Keratinocyte (primary cell): ENCODE data around the gene WDSUB1. TPM values are rescaled to one million over a fixed set of nuclear protein-coding genes. Genes with fewer than 3 reads are reported as not detected.

Source experiments
- DNase-seq: peaks from one replicate; pipeline ENCODE4 v3.0.0-alpha.2; 2011; ENCODE audit warnings: low read depth, missing footprints, low spot score
- FAIRE-seq: peaks from 2 replicates; lab custom pipeline; 2011; peaks lifted over from hg19 to GRCh38; lab: Jason Lieb, UNC
- H2AFZ ChIP-seq: 2 replicates; pipeline ENCODE4 v1.6.0; 2012; ENCODE audit warnings: low read length, control low read depth, inconsistent platforms; ENCODE audit not compliant: control insufficient read depth
- H3K27ac ChIP-seq: 2 replicates; pipeline ENCODE4 v1.5.1; 2011; ENCODE audit warnings: low read length; ENCODE audit not compliant: control insufficient read depth, insufficient read depth
- H3K27me3 ChIP-seq: 3 replicates; pipeline ENCODE4 v1.6.0; 2011; ENCODE audit warnings: low read length; ENCODE audit not compliant: control insufficient read depth, insufficient read depth; ENCODE audit errors: extremely low read depth
- H3K36me3 ChIP-seq, 2 experiments: 2 replicates in 1 of 2; 3 replicates in 1 of 2; pipeline ENCODE4 v1.5.1; 2011; ENCODE audit warnings: low read length in 2 of 2, mild to moderate bottlenecking in 1 of 2; ENCODE audit not compliant: control insufficient read depth in 2 of 2, insufficient read depth in 2 of 2; ENCODE audit errors: extremely low read depth in 1 of 2
- H3K4me1 ChIP-seq: 3 replicates; pipeline ENCODE4 v1.5.1; 2011; ENCODE audit warnings: low read length; ENCODE audit not compliant: control insufficient read depth, insufficient read depth; ENCODE audit errors: extremely low read depth
- H3K4me2 ChIP-seq: 3 replicates; pipeline ENCODE4 v1.6.0; 2011; ENCODE audit warnings: low read depth, low read length; ENCODE audit not compliant: control insufficient read depth, insufficient read depth; ENCODE audit errors: extremely low read depth
- H3K4me3 ChIP-seq, 3 experiments: fragments of 200-600 bp in 1 of 3; sonication (generic) in 1 of 3; 2 replicates in 2 of 3; 3 replicates in 1 of 3; pipeline ENCODE4 v1.5.1; 2011 to 2016; ENCODE audit warnings: low read length in 3 of 3, mild to moderate bottlenecking in 3 of 3, control low read depth in 2 of 3, inconsistent platforms in 1 of 3, low read depth in 1 of 3, mixed read lengths in 1 of 3, mixed run types in 1 of 3, moderate library complexity in 1 of 3; ENCODE audit not compliant: control insufficient read depth in 2 of 3, insufficient read depth in 2 of 3; ENCODE audit errors: extremely low read depth in 1 of 3
- H3K79me2 ChIP-seq: 2 replicates; pipeline ENCODE4 v1.6.0; 2012; ENCODE audit warnings: low read length; ENCODE audit not compliant: control insufficient read depth, insufficient read depth
- H3K9ac ChIP-seq: 3 replicates; pipeline ENCODE4 v1.6.0; 2011; ENCODE audit warnings: low read length; ENCODE audit not compliant: control insufficient read depth, insufficient read depth; ENCODE audit errors: extremely low read depth
- H3K9me1 ChIP-seq: 3 replicates; pipeline ENCODE4 v1.6.0; 2011; ENCODE audit warnings: low read length; ENCODE audit not compliant: control insufficient read depth, insufficient read depth; ENCODE audit errors: extremely low read depth
- H3K9me3 ChIP-seq: 2 replicates; pipeline ENCODE4 v1.5.1; 2012; ENCODE audit warnings: low read depth, low read length; ENCODE audit not compliant: control insufficient read depth
- H4K20me1 ChIP-seq: 3 replicates; pipeline ENCODE4 v1.6.0; 2011; ENCODE audit warnings: low read length; ENCODE audit not compliant: control insufficient read depth, insufficient read depth; ENCODE audit errors: extremely low read depth
- EZH2 ChIP-seq: IDR thresholded peaks from one replicate; pipeline ENCODE4 v1.6.1; 2012; ENCODE audit warnings: inconsistent platforms, mild to moderate bottlenecking, low read length, moderate library complexity
- dilution Hi-C: fragments of 300-500 bp; cut with MboI; formaldehyde crosslinking; loops from one replicate; pipeline ENCODE4 v1.7.0; 2020; ENCODE audit warnings: low sequenced_read_pairs; ENCODE audit not compliant: extremely low pct_ligation_motif_present
- polyA plus RNA-seq, 5 experiments: library from polyadenylated mRNA; depleted of rRNA in 3 of 5; stranded (reverse) in 3 of 5; stranded (forward) in 1 of 5; unstranded in 1 of 5; fragments of >200 nt; gene quantifications; 1 replicate in 1 of 5; 2 replicates in 3 of 5; 3 replicates in 1 of 5; pipeline versions ENCODE4 v1.2.1 to v1.2.3, GENCODE V29; 2011 to 2012; ENCODE audit warnings: missing spikeins in 2 of 5, low read depth in 1 of 5, low replicate concordance in 1 of 5
- TF ChIP-seq, protein P1 (sequence below), 3 experiments: IDR thresholded peaks in 1 of 3; conservative IDR thresholded peaks in 1 of 3; optimal IDR thresholded peaks in 1 of 3; 2 replicates in 2 of 3; 3 replicates in 1 of 3; pipeline versions ENCODE3 to v1.5.1; 2011; ENCODE audit warnings: low read length in 3 of 3, mild to moderate bottlenecking in 3 of 3, moderate library complexity in 2 of 3, control low read depth in 1 of 3, inconsistent platforms in 1 of 3; ENCODE audit not compliant: insufficient read depth in 2 of 3; ENCODE audit errors: extremely low read depth in 1 of 3

WDSUB1 gene
- polyA plus RNA-seq, 1 donor (not counting 4 experiments of a cell fraction or from before 2014, with no cell fraction given) = 4.0 TPM

DNA sequence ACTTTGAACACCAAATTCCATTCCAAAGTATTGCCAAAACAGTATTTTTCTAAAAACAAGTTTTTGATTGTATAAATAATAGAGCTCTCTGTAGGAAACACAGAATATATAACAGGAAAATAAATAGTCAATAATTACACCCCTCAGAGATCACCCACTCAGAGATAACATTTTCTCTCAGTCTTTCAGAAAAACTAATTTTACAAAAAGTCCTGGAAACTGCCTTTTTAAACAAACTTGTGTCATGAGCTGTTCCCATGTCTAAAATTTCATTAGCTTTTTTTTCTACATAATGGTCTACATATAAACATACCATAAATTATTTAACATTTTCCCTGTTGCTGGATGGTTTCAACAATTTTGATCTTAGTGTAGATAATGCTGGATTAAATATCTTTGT lies 1.2 kb upstream of the WDSUB1 start:
- H4K20me1 ChIP-seq = no peaks in the 10 kb centered on the region
- no peak for TF ChIP-seq EZH2
- TF ChIP-seq, protein P1, sequence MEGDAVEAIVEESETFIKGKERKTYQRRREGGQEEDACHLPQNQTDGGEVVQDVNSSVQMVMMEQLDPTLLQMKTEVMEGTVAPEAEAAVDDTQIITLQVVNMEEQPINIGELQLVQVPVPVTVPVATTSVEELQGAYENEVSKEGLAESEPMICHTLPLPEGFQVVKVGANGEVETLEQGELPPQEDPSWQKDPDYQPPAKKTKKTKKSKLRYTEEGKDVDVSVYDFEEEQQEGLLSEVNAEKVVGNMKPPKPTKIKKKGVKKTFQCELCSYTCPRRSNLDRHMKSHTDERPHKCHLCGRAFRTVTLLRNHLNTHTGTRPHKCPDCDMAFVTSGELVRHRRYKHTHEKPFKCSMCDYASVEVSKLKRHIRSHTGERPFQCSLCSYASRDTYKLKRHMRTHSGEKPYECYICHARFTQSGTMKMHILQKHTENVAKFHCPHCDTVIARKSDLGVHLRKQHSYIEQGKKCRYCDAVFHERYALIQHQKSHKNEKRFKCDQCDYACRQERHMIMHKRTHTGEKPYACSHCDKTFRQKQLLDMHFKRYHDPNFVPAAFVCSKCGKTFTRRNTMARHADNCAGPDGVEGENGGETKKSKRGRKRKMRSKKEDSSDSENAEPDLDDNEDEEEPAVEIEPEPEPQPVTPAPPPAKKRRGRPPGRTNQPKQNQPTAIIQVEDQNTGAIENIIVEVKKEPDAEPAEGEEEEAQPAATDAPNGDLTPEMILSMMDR (optimal IDR thresholded peaks at IDR 0.05 in 1 of 3, IDR thresholded peaks at IDR 0.05 in 1 of 3, conservative IDR thresholded peaks at IDR 0.05 in 1 of 3; ENCODE audit: extremely low read depth in 1 of 3, insufficient read depth in 2 of 3, low read length in 3 of 3) = no peak
- H3K4me2 ChIP-seq = no peak overlapping the region
- H3K4me3 ChIP-seq = no peak overlapping the region
- no peak overlapping the region for H3K27ac ChIP-seq
- DNase-seq (no peak), FAIRE-seq (no peak)
- H2AFZ ChIP-seq = no peak overlapping the region
- no peaks in the 10 kb centered on the region for H3K9me3 ChIP-seq
- H3K9ac ChIP-seq = no peak overlapping the region
- H3K9me1 ChIP-seq = no peaks in the 10 kb centered on the region
- H3K79me2 ChIP-seq = no peaks in the 10 kb centered on the region
- H3K36me3 ChIP-seq = peaks cover 0 to 1% of the 10 kb centered on the region in 2 experiments
- dilution Hi-C loops = no loop called here
- peaks cover 18% of the 10 kb centered on the region for H3K4me1 ChIP-seq
- H3K27me3 ChIP-seq = no peaks in the 10 kb centered on the region

DNA sequence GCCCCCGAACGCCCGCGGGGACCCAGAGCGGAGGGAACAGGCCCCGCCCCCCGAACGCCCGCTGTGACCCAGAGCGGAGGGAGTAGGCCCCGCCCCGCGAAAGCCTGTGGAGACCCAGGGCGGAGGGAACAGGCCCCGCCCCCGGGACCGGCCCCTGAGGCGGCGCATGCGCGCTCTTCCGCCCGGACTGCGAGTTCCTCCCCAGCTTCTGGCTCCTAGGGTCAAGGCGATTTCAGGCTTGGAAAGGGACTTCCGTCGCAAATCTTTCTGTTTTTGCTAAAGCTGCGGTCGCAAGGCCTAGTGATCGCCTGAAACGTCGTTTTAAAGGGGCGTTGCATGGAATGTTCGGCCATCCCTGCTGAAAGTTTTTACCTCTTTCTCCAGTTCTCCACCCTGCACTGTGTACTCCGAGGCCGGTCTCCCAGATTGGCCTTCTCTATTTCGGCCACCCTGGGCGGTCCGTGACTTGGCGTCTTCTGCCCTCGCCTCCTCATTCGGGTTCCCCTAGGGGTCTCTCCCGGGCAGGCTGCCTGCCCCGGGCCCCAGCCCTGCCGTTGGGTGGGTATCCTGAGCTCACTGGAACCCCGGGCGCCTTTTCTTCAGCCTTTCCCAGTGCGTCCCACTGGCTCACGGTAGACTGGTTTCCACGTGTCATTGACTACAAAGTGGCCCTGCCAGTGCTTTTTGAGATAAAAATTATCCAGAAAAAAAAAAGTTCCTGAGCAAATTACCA lies 372 bp upstream of the WDSUB1 start:
- H4K20me1 ChIP-seq = no peaks in the 10 kb centered on the region
- peak overlapping the region; percentile 88 for H3K9ac ChIP-seq
- peak overlapping the region; percentile 96 for H3K4me2 ChIP-seq
- no peaks in the 10 kb centered on the region for H3K9me1 ChIP-seq
- peak overlapping the region; percentile 86 for H3K27ac ChIP-seq
- H3K9me3 ChIP-seq = no peaks in the 10 kb centered on the region
- H3K79me2 ChIP-seq = no peaks in the 10 kb centered on the region
- no peaks in the 10 kb centered on the region for H3K27me3 ChIP-seq
- H3K4me1 ChIP-seq = peaks cover 18% of the 10 kb centered on the region
- peak overlapping the region; percentile 72 to 83 (median 76) for H3K4me3 ChIP-seq
- H2AFZ ChIP-seq = peak overlapping the region; percentile 98
- dilution Hi-C loops = no loop called here
- no peak for TF ChIP-seq EZH2
- TF ChIP-seq, protein P1 (optimal IDR thresholded peaks at IDR 0.05 in 1 of 3, IDR thresholded peaks at IDR 0.05 in 1 of 3, conservative IDR thresholded peaks at IDR 0.05 in 1 of 3; ENCODE audit: extremely low read depth in 1 of 3, insufficient read depth in 2 of 3, low read length in 3 of 3) = no peak
- peaks cover 0 to 2% of the 10 kb centered on the region in 2 experiments for H3K36me3 ChIP-seq
- DNase-seq (peak; percentile 66), FAIRE-seq (no peak)
